ENCODE results near the gene STARD7. TPM values are rescaled to one million over a fixed set of nuclear protein-coding genes. Genes with fewer than 3 reads are reported as not detected.

Gene STARD7
- total and polyA plus RNA-seq, 2 experiments from 2014 or later: 161 to 214 TPM

GRCh38 chr2:96150791-96151594 is 57.6 kb downstream of the STARD7 start:
- no peak for TF ChIP-seq CTCF (IDR thresholded peaks at IDR 0.05; ENCODE audit: low read depth, low read length)
- H3K4me3 ChIP-seq: no peak overlapping the region
- peaks cover 7% of the 10 kb centered on the region for H3K27me3 ChIP-seq
- H3K4me1 ChIP-seq (ENCODE audit: low read depth): peaks cover 11% of the 10 kb centered on the region
- H3K27ac ChIP-seq: no peak overlapping the region
- H3K9me3 ChIP-seq (ENCODE audit: low read depth): no peaks in the 10 kb centered on the region
- DNase-seq (ENCODE audit: low read depth in 1 of 2, low spot score in 1 of 2): no peak
- no peaks in the 10 kb centered on the region for H3K36me3 ChIP-seq

GRCh38 chr2:96150007-96150640 is 58.5 kb downstream of the STARD7 start:
- Histone ChIP-seq H3K4me1 (ENCODE audit: low read depth) (peaks cover 14% of the 10 kb centered on the region), H3K9me3 (ENCODE audit: low read depth) (no peaks in the 10 kb centered on the region), H3K4me3 (no peak overlapping the region), H3K36me3 (no peaks in the 10 kb centered on the region), H3K27me3 (peaks cover 7% of the 10 kb centered on the region), H3K27ac (no peak overlapping the region)
- DNase-seq (ENCODE audit: low read depth in 1 of 2, low spot score in 1 of 2): no peak
- TF ChIP-seq CTCF (IDR thresholded peaks at IDR 0.05; ENCODE audit: low read depth, low read length): no peak

GRCh38 chr2:96148410-96149217 is 60.0 kb downstream of the STARD7 start:
- no peaks in the 10 kb centered on the region for H3K36me3 ChIP-seq
- TF ChIP-seq CTCF (IDR thresholded peaks at IDR 0.05; ENCODE audit: low read depth, low read length): no peak
- H3K4me3 ChIP-seq: no peak overlapping the region
- DNase-seq (ENCODE audit: low read depth in 1 of 2, low spot score in 1 of 2): peak; percentile 47 to 95
- H3K9me3 ChIP-seq (ENCODE audit: low read depth): no peaks in the 10 kb centered on the region
- H3K27ac ChIP-seq: no peak overlapping the region
- peaks cover 14% of the 10 kb centered on the region for H3K4me1 ChIP-seq (ENCODE audit: low read depth)
- H3K27me3 ChIP-seq: peaks cover 17% of the 10 kb centered on the region

- H3K4me1 ChIP-seq (ENCODE audit: low read depth): peaks cover 14% of the 10 kb centered on the region
- DNase-seq (ENCODE audit: low read depth in 1 of 2, low spot score in 1 of 2): peak in 1 of 2 donors; percentile 83
- TF ChIP-seq CTCF (IDR thresholded peaks at IDR 0.05; ENCODE audit: low read depth, low read length): no peak
- peaks cover 21% of the 10 kb centered on the region for H3K27me3 ChIP-seq
- no peak overlapping the region for H3K27ac ChIP-seq
- H3K36me3 ChIP-seq: no peaks in the 10 kb centered on the region
- H3K9me3 ChIP-seq (ENCODE audit: low read depth): no peaks in the 10 kb centered on the region
- H3K4me3 ChIP-seq: no peak overlapping the region
Observed at GRCh38 chr2:96147593-96148201, 60.9 kb downstream of the STARD7 start.

GRCh38 chr2:96146881-96147592 is 61.6 kb downstream of the STARD7 start:
- DNase-seq (ENCODE audit: low read depth in 1 of 2, low spot score in 1 of 2): no peak
- H3K4me3 ChIP-seq: no peak overlapping the region
- no peak overlapping the region for H3K27ac ChIP-seq
- no peaks in the 10 kb centered on the region for H3K9me3 ChIP-seq (ENCODE audit: low read depth)
- peaks cover 14% of the 10 kb centered on the region for H3K4me1 ChIP-seq (ENCODE audit: low read depth)
- peaks cover 21% of the 10 kb centered on the region for H3K27me3 ChIP-seq
- H3K36me3 ChIP-seq: no peaks in the 10 kb centered on the region
- no peak for TF ChIP-seq CTCF (IDR thresholded peaks at IDR 0.05; ENCODE audit: low read depth, low read length)
